ENCODE results near the gene ERO1B.
A peak's percentile ranks its signal among the peaks of the same experiment; 100 is the strongest.
"Not testable (repeated sequence)": the region's sequence is repeated elsewhere in the genome, so short reads cannot be mapped to it uniquely, and the experiment has no call there.

Gene ERO1B

GRCh38 chr1:236281654-236282424 is at the start of gene ERO1B:
TSS of gene ERO1B (minus strand) at chr1:236281958. CDS start at chr1:236281783, 175 bp downstream.
- DNase-seq, result peak; percentile 65 to 94

- not testable (repeated sequence) for DNase-seq
Measured at GRCh38 chr1:236331412-236331811, 49.7 kb upstream of the ERO1B start.

GRCh38 chr1:236326432-236326831 is 44.7 kb upstream of the ERO1B start:
- DNase-seq, result no peak

- no peak for DNase-seq
Measured at GRCh38 chr1:236325567-236325966, 43.8 kb upstream of the ERO1B start.

- no peak for DNase-seq
Measured at GRCh38 chr1:236323819-236324411, 42.2 kb upstream of the ERO1B start.

GRCh38 chr1:236322566-236323409 is 41.0 kb upstream of the ERO1B start:
- DNase-seq, result no peak

GRCh38 chr1:236321101-236321500 is 39.3 kb upstream of the ERO1B start:
- no peak for DNase-seq

GRCh38 chr1:236320671-236321070 is 38.9 kb upstream of the ERO1B start:
- DNase-seq, result no peak

GRCh38 chr1:236320214-236320613 is 38.5 kb upstream of the ERO1B start:
- DNase-seq, result no peak

- no peak for DNase-seq
Measured at GRCh38 chr1:236316437-236316836, 34.7 kb upstream of the ERO1B start.

GRCh38 chr1:236315518-236315917 is 33.8 kb upstream of the ERO1B start:
- no peak for DNase-seq

- DNase-seq, result no peak
Measured at GRCh38 chr1:236315092-236315491, 33.3 kb upstream of the ERO1B start.

GRCh38 chr1:236314050-236314449 is 32.3 kb upstream of the ERO1B start:
- DNase-seq, result not testable (repeated sequence)

GRCh38 chr1:236313427-236313826 is 31.7 kb upstream of the ERO1B start:
- no peak for DNase-seq

- no peak for DNase-seq
Measured at GRCh38 chr1:236311040-236311439, 29.3 kb upstream of the ERO1B start.

GRCh38 chr1:236308827-236309226 is 27.1 kb upstream of the ERO1B start:
- DNase-seq, result no peak

GRCh38 chr1:236307435-236307834 is 25.7 kb upstream of the ERO1B start:
- no peak for DNase-seq

GRCh38 chr1:236304682-236305081 is 22.9 kb upstream of the ERO1B start:
- DNase-seq, result no peak

- DNase-seq, result no peak
Measured at GRCh38 chr1:236303675-236304074, 21.9 kb upstream of the ERO1B start.

GRCh38 chr1:236302941-236303340 is 21.2 kb upstream of the ERO1B start:
- DNase-seq, result no peak

GRCh38 chr1:236301958-236302335 is 20.2 kb upstream of the ERO1B start:
- no peak for DNase-seq

- no peak for DNase-seq
Measured at GRCh38 chr1:236301080-236301957, 19.6 kb upstream of the ERO1B start.

- no peak for DNase-seq
Measured at GRCh38 chr1:236297161-236297560, 15.4 kb upstream of the ERO1B start.
